DMS153 (cell line): ENCODE results near the gene ERFL.

Experiments
- DNase-seq: peaks from one replicate; lab custom pipeline; 2025; lab: John Stamatoyannopoulos, UW

ERFL gene

DNA sequence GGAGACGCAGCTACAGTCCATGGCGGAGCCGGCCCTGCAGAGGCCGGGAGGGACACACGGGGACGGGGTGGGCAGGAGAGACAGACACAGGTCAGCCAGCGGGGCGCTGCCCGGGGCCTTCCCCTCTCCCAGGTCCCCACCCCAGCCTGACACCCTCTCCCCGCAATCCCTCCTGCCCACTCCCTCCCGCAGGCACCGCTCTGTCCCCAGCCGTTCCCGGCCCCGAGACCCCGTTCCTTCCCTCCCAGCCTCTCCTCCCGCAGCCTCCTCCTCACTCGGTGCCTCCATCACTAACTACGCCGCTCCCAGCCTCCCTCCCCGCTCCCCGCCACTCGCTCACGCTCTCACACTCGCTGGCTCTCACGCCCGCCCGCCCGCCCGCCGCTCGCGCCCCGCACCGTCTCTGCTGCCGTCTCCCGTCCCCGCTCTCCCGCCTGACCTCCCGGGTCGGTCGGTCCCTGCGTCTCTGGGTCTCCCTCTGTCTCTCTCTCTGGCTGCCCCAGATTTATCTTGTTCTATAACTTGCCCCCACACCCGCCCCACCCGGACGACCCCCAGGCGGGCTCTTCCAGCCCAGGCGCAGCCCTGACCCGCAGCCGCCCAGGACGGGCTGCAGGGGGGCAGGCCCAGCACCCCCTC, 15.2 kb downstream of the ERFL start:
- DNase-seq, result no peak

DNA sequence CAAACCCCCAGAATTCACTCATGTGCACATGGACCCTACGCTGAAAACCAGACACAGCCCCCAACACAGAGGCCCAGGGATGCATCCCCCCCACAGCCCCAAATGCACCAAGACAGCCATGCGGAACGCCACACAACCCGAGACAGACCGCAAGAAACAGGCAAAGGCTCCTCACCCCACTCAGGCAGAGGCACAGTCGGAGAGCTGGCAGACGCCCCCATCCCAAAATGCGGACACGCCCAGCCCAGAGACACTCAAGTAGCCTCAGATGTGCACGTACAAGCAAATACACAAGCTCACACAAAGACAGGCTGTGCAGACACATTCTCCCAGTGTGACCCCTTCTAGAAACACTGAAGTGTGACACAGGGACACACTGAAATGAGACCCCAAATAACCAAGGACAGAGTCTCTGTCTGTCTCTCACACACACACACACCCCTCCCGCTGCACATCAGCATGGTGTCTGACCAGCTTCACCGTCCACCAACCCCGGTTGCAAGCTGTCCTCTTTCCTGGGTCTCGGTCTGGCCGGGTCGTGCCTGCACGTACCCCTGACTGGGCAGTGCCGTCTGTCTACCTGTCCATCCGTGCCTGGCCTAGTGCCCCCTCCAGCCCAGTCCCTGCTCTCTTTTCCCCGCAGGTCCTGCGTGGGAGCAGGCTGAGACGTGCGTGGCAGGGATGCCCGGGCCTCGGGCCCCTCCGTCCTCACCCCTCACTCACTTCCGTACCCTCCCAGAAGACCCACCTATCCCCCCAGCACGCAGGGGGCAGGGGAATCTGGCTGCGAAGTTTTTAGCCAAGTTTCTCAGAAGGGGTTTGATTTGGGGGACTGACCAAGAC, 16.1 kb downstream of the ERFL start:
- DNase-seq, result no peak

DNA sequence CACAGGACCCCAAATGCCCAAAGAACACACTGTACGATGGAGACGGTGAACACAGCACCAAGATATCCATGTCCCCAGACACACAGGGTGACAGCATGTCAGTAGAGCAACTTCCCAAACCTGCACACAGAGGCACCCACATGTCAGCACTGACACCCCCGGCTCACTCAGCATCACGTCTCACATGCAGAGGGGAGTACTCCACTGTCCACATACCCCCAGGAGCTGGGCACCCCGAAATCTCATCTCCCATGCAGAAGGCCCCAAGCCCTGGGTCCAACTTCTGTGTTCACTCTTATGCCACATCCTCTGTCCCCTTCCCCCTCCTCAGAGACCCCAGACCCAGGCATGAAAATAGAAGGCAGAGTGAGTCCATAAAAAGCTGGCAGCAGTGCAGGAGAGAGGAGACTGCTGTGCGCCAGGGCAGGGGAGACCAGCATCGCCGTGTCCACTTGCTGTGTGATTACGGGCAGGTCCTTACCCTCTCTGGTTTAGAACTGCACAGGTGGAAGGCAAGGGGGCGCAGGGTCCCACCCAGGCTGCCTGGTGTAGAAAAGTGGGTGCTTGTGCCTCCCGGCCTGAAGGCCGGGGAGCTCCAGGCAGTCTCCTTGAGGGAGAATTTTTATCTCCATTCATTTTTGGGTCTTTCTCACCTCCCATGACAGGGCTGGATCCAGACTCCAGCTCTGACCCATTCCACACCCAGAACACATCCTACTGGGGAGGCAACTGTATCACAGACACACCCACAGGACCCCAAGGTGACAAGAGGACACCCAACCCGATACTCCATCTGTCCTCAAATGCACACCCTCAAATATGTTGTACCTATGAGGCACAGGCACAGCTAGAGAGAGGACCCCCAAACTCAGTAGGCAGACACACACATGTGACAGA, 17.0 kb downstream of the ERFL start:
- DNase-seq, result no peak

DNA sequence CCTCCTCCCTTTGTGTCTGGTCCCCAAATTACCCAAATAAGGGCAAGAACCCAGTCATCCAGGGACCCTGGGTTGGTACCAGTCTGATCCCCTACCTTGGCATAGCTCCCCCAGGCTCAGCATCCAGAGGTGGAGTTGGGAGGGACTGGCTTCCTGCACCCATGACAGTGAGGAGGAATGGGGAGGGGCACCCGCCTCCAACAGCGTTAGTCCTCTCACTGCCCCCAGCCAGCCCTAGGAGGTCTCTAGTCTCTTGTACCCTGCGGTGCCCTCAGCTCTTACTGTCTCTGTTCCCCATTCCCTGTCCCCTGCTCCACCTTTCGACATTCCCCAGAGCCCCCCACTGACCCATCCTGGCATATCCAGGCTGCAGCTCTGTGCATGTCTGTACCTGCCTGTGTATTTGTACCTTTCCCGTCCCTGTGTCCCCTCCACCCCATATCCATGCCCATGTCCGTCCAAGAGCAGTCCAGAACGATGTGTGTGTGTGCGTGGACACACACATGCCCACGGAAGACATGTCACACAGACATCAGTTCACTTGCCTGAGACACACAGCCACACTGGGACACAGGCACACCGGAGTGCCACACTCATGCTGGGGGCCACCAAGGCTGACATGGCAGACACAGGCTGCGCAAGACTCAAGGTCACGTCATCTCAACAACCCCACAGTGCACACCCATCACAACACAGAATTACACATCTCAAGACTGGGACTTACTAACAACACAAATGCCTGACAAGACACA, 17.8 kb downstream of the ERFL start:
- DNase-seq, result no peak

DNA sequence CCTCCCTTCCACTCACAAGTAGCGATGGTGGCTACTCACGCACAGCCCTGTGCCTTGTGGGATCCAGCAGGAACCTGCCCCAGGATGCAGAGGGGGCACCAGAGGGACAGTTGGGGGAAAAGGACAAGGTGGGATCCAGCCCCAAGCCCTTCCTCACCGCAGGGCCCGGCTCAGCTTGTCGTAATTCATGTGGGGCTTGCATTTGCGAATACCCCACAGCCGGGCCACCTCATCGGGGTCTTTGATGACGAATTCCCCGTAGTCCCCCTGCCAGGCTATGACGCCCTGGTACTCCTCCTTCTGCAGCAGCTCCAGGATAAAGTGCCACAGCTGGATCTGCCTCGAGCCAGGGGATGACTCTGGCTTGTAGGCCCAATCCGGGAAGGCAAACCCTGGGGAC, 18.5 kb downstream of the ERFL start:
- DNase-seq, result no peak

DNA sequence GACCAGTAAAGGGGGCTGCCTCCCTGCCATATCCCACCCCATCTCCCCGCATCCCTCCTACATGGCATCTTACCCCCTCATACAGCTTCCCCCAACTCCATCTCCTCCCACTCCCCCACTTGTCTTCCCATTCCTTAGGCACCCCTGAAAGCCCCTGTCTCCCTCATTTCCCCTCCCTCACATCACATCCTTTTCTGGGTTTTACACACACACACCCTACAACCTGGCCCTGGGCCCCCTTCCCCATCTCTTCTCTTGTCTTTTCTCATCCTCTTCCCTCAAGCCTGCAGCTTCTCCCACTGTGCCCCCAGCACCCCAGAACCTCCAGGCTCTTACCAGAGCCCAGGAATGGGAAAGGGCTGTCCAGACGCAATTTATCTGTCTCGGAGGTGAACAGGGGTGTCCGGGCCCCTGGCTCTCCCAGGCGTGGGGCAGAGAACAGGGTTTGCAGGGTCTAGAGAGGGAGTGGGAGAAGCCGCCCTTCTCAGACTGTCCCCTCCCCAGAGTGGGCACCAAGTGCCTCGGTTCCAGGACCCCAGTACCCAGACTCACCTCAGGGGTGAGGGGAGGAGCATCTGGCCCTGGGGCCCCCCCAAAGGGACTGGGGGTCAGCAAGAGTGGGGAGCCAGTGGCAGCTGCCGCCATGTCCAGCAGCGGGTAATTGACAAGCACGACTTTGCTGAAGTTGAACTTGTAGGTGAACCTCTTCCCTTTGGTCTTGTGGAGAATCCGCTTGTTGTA, 19.4 kb downstream of the ERFL start:
- DNase-seq, result no peak

DNA sequence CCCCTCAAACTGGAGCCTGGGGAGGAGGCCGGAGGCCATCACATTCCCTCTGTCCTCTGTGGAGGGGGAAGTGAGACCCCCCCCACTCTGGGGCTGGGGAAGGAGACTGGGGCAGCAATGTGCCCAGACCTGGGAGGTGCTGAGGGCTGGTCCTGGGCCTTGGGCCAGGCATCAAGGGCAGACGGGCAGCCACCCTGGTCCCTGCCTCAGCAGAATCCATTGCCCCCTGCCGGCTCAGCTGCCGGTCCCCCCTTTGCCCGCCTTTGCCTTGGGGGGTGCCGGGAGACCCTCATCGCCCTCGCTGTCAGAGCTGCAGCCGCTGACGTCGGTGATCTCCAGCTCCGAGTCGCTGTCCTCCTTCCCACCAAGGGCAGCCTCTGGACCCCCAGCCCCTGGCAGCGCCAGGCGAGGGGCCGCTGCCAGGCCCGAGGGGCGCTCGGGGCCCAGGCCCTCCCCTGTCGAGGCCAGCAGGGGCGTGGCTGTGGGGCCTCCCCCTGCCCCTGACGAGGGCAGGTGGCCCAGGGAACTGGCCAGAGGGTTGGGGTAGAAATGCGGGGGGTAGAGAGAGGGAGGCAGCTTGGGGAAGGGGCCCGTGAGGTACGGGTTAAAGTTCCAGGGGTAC, 20.1 kb downstream of the ERFL start:
- DNase-seq, result no peak

DNA sequence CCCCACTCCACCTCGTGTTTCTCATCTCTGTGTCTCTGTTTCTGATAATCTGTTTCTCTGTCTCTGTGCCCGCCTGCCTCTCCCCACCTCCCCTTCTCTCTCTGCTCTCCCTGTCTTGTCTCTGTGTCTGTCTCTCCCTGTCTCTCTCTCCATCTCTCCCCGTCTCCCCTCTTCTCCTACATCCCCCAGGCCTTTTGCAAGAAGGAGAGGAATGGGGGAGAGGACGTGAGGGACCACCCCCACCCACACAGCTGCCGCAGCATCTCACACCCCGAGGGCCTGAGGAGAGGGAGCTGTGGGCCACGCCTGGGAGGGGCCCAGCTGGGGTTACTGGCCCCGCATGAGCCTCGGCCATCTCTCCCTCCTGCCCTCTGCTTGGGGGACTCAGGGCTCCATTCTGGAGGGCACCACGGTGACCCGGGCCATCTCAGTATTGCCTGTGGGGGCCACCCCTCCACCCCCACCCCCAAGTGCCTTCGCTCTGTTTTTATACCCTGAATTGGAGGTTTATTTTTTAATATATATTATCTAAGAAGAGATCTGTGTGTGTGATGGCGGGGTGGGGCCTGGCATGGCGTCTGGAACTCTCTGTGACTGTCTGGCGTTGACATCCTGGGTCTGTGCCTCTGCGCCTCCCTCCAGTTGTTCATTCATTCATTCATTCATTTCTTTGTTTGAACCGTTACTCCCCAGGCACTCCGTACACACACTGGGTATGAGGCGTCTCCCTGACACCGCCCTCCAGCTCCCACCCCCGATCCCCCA, 21.2 kb downstream of the ERFL start:
- DNase-seq, result no peak

DNA sequence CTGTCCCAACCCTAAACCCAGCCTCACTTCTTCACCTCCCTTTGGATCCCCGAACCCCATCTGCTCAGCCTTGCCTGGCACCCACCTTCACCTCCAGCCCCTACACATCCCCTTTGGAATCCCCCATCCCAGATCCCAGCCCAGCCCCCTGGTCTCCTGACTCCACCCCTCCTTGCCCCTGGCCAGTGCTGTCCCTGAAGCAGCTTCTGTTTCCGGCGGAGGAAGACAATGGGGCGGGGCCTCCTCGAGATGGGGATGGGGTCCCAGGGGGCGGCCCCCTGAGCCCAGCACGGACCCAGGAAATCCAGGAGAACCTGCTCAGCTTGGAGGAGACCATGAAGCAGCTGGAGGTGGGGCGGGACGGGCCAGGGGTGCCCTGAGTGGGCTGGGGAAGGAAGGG, 22.0 kb downstream of the ERFL start:
- no peak for DNase-seq

DNA sequence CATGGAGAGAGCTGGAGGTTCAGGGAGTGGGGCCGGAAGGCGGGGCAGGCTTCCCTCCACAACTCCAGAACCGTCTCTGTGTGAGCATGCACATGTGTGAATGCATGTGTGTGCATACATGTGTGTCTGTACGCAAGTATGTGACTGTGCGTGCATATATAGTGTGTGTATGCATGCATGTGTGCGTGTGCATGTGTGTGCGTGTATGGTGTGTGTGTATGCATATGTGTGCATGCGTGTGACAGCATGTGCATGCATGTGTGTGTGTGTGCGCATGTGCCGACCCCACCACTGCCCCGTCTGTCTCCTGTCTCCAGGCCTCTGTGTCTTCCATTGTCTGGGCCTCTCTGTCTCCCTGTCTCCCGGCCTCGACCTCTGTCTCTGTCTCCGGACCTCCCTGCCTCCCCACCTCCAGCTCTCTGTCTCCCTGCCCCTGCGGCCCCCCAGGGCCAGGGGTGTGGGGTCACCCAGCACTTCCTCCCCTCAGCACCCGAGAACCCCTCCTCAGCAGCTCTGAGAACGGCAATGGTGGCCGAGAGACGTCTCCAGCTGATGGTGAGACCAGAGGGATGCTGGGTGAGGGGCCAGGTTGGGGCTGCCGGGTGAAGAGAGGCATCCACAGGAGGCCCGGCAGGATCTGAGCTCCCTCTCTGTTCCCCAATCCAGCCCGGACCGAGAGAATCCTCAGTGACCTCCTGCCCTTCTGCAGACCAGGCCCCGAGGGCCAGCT, 22.8 kb downstream of the ERFL start:
- no peak for DNase-seq

DNA sequence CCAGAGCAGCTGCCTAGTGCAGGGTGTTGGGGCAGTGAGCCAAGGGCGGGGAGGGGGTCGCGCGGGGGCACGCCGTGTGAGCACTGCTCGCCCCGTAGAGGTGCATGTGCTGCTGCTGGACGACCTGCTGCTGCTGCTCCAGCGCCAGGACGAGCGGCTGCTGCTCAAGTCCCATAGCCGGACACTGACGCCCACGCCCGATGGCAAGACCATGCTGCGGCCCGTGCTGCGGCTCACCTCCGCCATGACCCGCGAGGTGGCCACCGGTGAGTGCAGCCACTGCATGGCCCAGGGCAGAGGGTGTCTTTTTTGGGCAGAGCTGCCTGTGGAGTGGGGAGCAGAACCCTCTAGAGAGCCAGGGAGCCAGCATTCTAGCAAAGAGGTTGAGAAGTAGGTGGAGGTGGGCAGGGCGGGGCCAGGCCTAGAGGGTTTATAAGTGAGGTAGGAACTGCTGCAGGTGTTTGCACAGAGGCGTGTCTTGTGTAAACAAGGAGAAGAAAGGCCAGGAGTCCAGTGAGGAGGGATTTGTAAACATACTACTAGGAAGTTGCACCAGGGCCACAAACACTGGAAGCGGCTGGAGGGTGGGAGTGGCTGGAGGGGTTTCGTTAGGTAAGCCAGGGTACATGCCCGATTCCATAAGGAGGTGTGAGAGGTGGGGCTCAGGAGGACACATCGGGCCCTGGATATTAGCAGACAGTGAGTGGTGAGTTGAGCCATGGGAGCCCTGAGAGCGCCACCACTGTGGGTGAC, 24.0 kb downstream of the ERFL start:
- peak; percentile 95 for DNase-seq

DNA sequence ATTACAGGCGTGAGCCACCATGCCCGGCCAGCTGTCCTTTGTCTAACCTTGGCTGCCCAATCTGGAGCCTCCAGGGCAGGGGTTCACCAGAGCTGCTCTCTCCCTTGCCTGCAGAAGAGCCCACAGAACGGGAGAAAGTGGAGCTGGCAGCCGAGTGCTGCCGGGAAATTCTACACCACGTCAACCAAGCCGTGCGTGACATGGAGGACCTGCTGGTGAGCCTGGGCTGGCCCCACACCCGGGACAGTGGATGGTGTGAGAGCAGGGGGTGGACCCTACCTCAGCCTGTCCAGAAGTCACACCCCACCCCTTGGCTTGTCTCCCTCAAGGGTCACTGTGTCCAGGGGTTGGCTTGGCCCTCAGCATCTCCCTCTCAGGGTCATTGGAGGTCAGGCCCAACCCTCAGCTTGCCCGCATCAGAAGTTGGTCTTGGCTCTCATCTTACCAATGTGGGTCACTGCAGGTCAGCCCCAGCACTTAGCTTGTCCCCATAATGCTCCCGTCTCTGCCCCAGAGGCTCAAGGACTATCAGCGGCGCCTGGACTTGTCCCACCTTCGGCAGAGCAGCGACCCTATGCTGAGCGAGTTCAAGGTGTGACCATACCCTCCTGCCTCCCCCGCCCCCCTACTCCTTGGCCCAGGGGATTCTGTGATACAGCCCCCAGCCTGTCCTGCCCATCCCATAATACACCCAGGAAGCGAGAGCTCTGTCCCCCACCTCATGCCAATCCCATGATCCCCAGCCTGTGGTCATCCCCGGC, 24.9 kb downstream of the ERFL start:
- DNase-seq, result no peak

DNA sequence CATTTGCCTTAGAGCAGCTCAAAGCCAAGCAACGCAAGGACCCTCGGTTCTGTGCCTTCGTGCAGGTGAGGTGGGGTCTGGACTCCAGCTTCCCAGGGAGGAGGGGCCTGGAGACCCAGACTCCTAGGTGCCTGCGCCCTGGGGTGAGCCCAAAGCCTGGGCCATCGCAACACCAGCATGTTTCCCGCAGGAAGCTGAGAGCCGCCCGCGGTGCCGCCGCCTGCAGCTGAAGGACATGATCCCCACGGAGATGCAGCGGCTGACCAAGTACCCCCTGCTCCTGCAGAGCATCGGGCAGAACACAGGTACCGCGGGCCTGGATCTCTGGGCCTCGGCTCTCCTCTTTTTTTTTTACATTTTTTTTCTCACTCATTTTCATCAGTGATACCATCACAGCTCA, 25.7 kb downstream of the ERFL start:
- no peak for DNase-seq

DNA sequence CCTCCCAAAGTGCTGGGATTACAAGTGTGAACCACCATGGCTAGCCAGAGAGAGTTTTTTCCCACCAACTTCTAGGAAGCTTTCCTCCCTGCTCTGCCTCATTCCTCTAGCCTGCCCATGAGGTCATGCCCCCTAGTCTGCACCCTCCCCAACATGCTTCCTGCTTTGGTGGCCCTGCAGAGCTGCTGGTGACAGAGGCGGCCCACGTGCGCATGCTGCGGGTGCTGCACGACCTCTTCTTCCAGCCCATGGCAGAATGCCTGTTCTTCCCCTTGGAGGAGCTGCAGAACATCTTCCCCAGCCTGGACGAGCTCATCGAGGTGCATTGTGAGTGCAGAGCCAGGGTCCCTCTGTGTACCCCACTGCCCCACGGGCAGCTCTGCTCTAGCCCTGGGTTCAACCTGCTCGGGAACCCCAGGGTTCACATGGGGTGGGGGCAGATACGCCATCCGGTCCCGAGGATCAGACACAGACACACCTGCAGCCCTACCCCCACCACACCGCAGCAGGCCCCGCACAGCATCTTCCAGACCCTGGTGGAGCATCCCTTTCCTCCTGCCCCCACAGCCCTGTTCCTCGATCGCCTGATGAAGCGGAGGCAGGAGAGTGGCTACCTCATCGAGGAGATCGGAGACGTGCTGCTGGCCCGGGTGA, 26.4 kb downstream of the ERFL start:
- no peak for DNase-seq

DNA sequence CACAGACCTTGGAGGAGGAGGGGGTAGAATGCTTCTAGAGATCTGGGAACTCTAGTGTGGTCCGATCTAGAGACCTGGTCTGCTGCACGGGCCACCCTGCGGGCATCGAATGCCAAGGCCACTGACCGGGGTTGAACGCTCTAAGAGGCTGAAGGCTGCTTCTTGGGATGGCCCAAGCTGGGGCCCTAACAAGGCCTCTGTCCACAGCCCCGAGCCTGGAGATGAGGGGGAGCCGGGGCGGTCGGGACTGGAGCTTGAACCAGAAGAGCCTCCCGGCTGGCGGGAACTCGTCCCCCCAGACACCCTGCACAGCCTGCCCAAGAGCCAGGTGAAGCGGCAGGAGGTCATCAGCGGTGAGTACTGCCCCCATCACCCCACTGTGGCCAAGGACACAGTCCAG, 30.0 kb downstream of the ERFL start:
- DNase-seq, result no peak

DNA sequence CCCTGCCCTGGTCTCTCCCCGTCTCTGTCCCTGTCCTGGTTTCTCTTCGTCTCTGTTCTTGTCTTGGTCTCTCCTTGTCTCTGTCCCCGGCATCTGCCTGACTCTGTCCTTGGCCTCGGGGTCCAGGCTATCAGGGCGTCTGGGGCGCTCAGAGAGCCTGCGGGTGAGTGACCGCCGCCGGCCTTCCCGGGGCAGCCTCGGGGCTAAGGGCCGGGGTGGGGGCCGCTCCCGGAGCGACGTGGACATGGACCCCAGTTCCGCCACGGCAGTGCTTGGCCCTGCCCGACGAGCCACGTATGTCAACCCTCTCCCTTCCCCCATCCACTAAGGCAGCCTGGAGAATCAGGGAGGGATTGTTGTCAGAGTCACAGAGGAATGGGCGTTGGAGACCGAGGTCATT, 30.4 kb downstream of the ERFL start:
- no peak for DNase-seq

DNA sequence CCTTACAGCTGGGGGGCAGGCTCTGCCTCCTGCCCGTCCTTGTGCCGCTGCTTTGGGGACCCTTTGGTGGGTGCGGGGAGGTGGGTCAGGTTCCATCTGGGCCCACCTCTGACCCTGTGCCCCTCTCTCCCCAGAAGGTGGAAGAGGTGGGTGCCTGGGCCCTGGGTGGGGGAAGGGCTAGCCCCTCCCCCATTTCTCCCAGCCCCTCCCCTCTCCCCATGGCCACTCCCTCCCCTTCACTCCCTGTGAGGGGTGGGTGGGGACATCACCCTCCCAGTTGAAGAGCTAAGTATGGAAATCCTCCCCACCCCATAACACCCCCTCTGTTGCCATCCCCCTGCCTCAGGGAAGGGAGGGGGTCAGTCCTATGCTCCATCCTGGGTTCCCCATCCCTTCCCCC, 31.1 kb downstream of the ERFL start:
- DNase-seq, result no peak
